Glomerular endothelial cell (primary cell): ENCODE data around the gene UBE2C. TPM values are rescaled to one million over a fixed set of nuclear protein-coding genes. Genes with fewer than 3 reads are reported as not detected.
"Not testable (repeated sequence)": the region's sequence is repeated elsewhere in the genome, so short reads cannot be mapped to it uniquely, and the experiment has no call there.

Experiments used
- DNase-seq: peaks from one replicate; pipeline ENCODE4 v3.0.0-alpha.2; 2011; ENCODE audit warnings: low read depth, low spot score; ENCODE audit errors: extremely low read depth
- total RNA-seq: library from RNA; depleted of rRNA; stranded (reverse); fragments of >200 nt; gene quantifications from 2 replicates; pipeline ENCODE4 v1.2.3, GENCODE V29; 2015

Gene UBE2C
- 28.8 and 38.3 TPM in 2 replicates for total RNA-seq

GRCh38 chr20:45812157-45813005 lies at the start of gene UBE2C:
Gene UBE2C, plus strand, starts transcription at chr20:45812644. Its CDS starts 52 bp downstream, at chr20:45812696.
- peak; percentile 98 for DNase-seq

DNA sequence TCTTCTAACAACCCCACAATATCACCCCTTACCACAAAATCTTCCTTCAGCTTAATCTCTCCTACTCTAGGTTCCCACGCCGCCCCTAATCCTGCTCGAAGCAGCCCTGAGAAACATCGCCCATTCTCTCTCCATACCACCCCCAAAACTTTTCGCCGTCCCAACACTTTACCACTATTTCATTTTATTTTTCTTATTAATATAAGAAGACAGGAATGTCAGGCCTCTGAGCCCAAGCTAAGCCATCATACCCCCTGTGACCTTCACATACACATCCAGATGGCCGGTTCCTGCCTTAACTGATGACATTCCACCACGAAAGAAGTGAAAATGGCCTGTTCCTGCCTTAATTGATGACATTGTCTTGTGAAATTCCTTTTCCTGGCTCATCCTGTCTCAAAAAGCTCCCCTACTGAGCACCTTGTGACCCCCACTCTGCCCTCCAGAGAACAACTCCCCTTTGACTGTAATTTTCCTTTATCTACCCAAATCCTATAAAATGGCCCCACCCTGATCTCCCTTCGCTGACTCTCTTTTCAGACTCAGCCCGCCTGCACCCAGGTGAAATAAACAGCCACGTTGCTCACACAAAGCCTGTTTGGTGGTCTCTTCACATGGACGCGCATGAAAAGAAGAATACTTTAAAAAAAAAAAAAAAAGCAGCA lies 47.7 kb upstream of the UBE2C start:
- not testable (repeated sequence) for DNase-seq

DNA sequence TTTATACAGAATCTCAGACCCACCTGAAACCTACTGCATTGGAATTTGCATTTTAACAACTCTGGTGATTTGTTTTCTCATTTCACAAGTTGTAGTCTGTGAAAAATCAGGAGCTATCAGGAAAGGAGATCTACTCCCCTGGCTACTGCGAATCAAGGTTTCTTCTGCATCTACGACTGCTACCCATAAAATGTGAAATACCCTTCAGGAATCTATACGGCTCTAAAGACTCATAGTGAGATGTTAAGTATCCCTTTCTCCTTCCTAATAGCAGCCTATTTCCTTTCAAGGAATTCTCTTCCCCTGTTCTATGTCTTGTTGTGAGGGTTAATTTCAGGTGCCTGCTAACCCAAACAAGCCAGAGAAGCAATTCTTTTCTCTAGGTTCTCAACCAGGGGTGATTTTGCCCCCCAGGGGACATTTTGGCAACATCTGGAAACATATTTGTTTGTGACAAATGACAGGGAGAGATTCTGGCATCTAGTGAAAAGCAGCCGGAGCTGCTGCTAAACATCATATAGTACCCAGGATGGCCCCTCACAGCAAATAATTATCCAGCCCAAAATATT lies 47.1 kb upstream of the UBE2C start:
- no peak for DNase-seq

DNA sequence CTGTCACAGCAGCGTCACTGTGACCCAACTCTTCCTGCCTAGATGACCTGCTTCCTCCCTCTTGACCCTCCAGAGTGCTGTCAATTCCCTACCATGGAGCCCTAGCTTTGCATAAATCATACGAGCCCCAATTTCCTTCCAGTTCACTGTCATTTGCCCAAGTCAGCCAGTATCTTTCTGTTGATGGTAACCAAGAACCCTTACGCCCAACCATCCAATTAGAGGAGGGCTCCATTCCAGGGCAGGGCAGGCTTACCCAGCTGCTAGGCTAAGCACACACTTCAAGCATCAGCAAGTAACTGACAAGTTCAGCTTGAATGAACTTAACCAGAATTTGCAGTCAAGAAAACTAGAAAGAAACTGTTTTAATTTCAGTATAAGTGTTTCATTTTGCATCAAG lies 46.5 kb upstream of the UBE2C start:
- no peak for DNase-seq

GRCh38 chr20:45768479-45768878 lies 44.0 kb upstream of the UBE2C start:
- DNase-seq = no peak

- peak; percentile 55 for DNase-seq
Measured at GRCh38 chr20:45771182-45771759, 41.2 kb upstream of the UBE2C start.

DNA sequence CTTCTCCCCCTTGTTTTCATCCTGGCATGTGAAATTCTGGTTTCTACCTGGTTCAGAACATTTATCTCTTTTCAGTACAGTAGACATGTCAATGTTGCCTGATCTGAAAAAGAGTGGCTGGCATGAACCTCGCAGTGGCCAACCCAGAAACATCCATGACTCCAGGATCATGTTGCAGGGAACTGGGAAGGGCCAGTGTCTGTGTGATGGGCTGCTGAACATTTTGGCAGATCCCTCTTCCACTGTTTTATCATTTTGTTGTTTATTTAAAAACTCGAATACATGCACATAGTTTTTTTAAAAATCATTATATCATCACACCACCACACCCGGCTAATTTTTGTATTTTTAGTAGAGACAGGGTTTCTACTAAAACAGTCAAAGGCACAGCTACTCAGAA lies 39.8 kb upstream of the UBE2C start:
- no peak for DNase-seq

DNA sequence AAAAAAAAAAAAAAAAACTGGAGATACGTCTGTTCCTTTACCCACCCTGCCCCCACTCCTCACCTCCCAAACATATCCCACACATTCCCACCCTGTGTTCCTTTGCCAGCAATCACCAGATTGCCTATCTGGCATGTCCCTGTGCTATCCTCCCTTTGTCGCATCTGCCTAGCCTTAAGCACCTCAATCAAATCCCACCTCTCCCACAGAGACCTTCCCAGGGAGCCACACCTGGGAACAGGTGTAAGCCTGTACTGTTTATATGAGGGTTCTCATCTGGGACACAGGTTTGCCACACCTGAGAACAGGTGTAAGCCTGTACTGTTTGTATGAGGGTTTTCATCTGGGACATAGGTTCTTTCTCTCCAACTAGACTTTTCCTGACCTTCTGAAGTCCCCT lies 37.5 kb upstream of the UBE2C start:
- no peak for DNase-seq

- no peak for DNase-seq
Measured at GRCh38 chr20:45775411-45775810, 37.0 kb upstream of the UBE2C start.

DNA sequence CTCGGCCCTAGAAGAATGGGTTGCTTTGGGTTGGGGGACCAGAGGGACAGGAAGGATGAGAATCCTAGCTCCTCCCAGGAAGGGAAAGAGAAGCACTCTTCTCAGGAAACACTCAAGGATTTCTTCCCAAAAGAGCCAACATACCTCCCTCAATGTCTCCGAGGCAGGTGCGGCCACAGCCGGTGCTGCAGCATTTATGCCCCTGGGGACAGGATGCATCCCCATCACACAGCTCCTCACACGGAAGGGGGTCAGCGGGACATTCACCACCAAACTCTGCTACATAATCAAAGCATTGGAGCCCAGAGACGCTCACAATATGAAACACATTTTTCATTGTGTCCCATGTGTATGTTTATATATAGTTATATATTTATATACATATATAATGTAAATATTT lies 35.5 kb upstream of the UBE2C start:
- DNase-seq = no peak

DNA sequence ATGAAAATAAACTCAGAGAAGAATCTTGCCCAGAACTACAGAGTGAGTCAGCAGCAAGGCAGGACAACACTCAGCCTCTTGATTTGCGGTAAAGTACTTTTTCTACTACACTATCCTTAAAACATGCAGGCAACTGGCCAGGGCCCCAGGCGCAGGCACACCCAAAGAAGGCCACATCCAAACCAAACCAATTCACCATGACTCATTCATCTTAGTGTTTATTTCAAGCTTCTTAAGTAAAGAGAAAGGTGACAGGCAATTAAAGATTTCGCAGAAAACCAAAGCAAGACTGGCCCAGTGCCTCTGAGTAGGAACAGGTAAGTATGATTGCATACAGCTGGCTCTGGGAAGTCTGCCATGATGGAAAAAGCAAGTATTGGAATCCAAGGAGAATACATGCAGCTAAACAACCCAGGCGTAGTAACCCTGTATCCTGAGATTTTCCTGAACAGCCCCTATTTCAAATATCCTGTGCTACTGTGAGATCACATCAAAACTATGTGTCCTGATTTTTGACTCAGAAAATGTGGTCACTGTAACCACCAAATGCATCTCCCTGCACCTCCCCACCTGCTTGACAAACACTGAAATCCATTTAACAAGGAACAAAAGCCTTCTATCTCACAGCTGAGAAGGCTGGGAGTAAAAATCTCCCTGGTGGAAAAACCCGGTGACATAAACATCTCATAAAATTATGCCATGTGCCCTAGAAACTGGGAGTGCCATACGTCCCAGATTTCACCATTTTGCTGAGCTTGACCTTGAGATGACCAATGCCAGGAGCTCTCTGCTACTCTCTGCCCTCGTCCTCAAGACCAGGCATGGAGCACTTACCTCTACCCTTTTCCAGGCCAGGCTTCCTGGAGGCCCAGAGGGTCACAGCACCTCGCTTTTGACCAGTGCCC lies 33.2 kb upstream of the UBE2C start:
- no peak for DNase-seq

DNA sequence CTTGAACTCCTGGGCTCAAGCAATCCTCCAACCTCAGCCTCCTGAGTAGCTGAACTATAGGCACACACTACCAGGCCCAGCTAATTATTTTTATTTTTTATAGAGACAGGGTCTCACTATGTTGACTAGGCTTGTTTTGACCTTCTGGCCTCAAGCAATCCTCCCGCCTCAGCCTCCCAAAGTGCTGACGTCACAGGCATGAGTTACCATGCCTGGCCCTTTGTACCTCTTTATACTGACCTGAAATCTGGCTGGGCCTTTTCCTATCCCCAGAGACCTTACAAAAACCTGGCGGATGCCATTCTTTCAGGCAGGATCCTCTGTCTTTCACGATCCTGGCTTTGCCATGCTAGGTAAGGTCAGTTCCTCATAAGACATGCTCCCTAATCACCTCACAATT lies 32.3 kb upstream of the UBE2C start:
- DNase-seq = no peak

GRCh38 chr20:45781391-45781931 lies 31.0 kb upstream of the UBE2C start:
- no peak for DNase-seq

DNA sequence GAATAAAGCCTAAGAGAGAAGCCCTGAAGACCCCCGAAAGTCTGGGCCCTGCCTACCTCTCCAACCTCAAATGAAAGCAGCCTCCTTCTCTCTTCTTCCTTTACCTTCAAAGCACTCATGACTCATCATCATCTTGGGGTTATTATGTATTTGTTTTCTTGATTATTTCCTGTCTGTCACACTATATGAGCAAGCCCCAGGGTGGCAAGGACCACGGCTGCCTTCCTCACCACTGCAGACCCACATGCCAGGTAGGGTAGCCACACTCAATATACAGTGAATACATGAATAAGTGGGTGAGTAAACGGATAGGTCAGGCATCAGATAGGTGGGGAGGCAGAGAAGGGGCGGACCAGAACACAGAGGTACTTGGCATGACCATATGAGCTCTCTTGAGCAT lies 29.6 kb upstream of the UBE2C start:
- DNase-seq = no peak

DNA sequence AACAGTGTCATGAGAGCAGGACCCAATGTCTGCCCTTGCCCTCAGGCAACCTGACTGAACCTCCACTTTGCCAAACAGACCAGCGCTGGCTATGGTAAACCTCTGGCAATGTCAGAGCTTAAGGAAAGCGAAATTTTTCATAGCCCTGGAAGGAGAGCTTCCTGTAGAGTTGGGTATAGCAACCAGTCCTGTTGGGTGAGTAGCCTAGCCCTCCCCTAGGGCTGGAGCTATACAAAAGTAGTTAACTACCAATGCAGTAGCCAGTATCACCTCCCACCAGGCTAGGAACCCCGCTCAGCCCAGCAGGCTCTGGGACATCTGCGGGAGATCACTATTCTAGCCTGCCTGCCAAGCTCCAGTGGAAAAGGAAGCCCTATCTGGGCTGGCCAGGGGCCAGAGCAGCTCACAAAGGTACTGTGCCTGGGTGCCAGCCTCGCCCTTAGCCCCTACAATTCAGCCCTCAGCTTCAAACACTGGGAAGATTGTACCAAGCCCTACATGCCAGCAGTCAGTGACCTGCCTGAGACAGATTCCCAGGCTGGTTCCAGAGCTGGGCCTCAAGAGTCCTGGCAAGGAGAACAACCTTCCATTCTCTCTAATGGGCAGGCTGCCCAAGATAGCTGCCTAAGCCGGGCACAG lies 28.7 kb upstream of the UBE2C start:
- no peak for DNase-seq

DNA sequence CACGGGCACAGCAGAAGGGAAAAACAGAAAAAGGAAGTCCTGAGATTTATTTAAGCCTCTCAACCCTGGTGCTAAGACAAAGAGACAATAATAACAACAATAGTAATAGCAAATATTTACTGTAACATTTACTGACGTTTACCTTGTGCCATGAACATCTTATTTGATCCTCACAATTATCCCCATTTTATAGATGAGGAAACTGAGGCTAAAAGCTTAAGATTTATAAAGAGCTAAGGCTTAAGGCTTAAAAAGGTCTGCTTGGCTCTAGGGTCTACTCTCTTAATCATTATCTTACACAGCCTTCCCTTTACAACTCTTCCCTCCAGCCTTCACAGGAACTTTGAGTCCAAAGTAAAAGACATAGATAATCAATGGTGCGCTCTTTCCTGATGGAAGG lies 24.1 kb upstream of the UBE2C start:
- no peak for DNase-seq

DNA sequence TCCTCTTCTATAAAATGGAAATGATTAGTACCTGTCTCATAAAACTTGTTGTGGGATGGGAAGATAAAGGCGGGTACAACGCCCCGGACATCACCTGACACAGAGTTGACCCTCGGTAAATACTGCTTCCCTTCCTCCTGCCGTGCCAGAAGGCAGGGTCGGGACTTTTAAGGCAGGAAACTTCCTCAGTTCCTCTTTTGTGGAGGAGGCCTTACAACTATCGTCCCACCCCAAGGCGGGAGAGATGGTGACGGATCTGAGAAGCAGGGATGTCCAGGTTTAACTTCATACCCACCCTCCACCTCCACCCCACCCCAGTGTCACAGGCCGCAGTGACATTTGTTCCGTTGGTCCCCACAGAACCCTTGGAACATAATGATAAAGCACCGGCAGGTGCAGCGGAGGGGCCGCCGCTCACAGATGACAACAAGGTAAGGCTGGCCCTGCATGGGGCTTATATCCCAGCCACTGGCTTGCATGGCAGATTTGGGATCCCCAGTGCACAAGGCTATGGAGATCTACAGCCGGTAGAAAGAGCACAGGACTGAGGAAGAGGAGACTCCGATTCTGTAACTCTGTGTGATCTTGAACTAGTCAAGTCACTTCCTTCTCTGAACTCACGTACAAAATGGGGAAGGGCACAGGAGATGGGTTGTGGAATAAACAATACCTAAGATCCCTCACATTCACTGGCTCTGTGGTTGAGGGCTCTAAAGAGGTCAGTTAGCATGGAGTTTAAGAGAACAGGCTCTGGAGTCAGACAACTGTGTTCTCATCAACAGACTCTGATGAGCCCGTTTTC lies 19.9 kb upstream of the UBE2C start:
- DNase-seq = no peak

- no peak for DNase-seq
Measured at GRCh38 chr20:45796337-45797065, 15.9 kb upstream of the UBE2C start.
